GM18505 (cell line): ENCODE results near the gene TPRA1.

Experiments used
- ATAC-seq: cut with Tn5 transposase; IDR thresholded peaks from one replicate; pipeline ENCODE4 v1.9.1; 2021; ENCODE audit not compliant: unreplicated experiment
- POLR2A ChIP-seq: IDR thresholded peaks from 4 replicates; pipeline ENCODE4 v1.6.1; 2011; ENCODE audit warnings: borderline replicate concordance; ENCODE audit not compliant: insufficient read depth, insufficient read length; ENCODE audit errors: extremely low read depth

The TPRA1 gene

GRCh38 chr3:127593178-127593577 is 2.6 kb upstream of the TPRA1 start:
- no peak for ATAC-seq
- TF ChIP-seq POLR2A: no peak

- peak; percentile 30 for ATAC-seq
- no peak for TF ChIP-seq POLR2A
Observed at GRCh38 chr3:127590282-127590592, 296 bp downstream of the TPRA1 start.

GRCh38 chr3:127589600-127590281 is 792 bp downstream of the TPRA1 start:
- no peak for TF ChIP-seq POLR2A
- peak; percentile 7 for ATAC-seq

GRCh38 chr3:127588806-127589577 is 1.5 kb downstream of the TPRA1 start:
- no peak for TF ChIP-seq POLR2A
- no peak for ATAC-seq

- no peak for TF ChIP-seq POLR2A
- no peak for ATAC-seq
Observed at GRCh38 chr3:127587876-127588275, 2.7 kb downstream of the TPRA1 start.

GRCh38 chr3:127585813-127586413 is 4.6 kb downstream of the TPRA1 start:
- ATAC-seq: no peak

GRCh38 chr3:127585163-127585812 is 5.2 kb downstream of the TPRA1 start:
- TF ChIP-seq POLR2A: no peak
- ATAC-seq: no peak

More at GRCh38 chr3:127585813-127586413, 4.6 kb downstream of the TPRA1 start:
- TF ChIP-seq POLR2A: no peak

GRCh38 chr3:127584734-127585133 is 5.8 kb downstream of the TPRA1 start:
- no peak for ATAC-seq
- TF ChIP-seq POLR2A: no peak

- ATAC-seq: no peak
- no peak for TF ChIP-seq POLR2A
Observed at GRCh38 chr3:127580327-127581060, 10.0 kb downstream of the TPRA1 start.

GRCh38 chr3:127578802-127579201 is 11.7 kb downstream of the TPRA1 start:
- ATAC-seq: no peak
- no peak for TF ChIP-seq POLR2A

- no peak for TF ChIP-seq POLR2A
- no peak for ATAC-seq
Observed at GRCh38 chr3:127578168-127578567, 12.4 kb downstream of the TPRA1 start.

GRCh38 chr3:127577448-127577847 is 13.1 kb downstream of the TPRA1 start:
- ATAC-seq: no peak
- no peak for TF ChIP-seq POLR2A

GRCh38 chr3:127574880-127575878 is 15.4 kb downstream of the TPRA1 start:
- peak; percentile 67 for ATAC-seq
- no peak for TF ChIP-seq POLR2A

GRCh38 chr3:127573912-127574311 is 16.6 kb downstream of the TPRA1 start:
- no peak for TF ChIP-seq POLR2A
- ATAC-seq: no peak
